GM21390 (cell line): ENCODE measurements around the gene TRIM62.

Source experiments
- ATAC-seq: cut with Tn5 transposase; IDR thresholded peaks from one replicate; pipeline ENCODE4 v1.9.1; 2021; ENCODE audit not compliant: unreplicated experiment

TRIM62 gene

GRCh38 chr1:33162141-33162540 lies 19.7 kb downstream of the TRIM62 start:
- no peak for ATAC-seq

GRCh38 chr1:33161061-33161681 lies 20.7 kb downstream of the TRIM62 start:
- ATAC-seq = no peak

GRCh38 chr1:33159577-33159976 lies 22.3 kb downstream of the TRIM62 start:
- ATAC-seq = no peak

GRCh38 chr1:33158366-33158765 lies 23.5 kb downstream of the TRIM62 start:
- no peak for ATAC-seq

- no peak for ATAC-seq
Observed at GRCh38 chr1:33157131-33157530, 24.7 kb downstream of the TRIM62 start.

- no peak for ATAC-seq
Observed at GRCh38 chr1:33155877-33156538, 25.8 kb downstream of the TRIM62 start.

GRCh38 chr1:33153650-33154049 lies 28.2 kb downstream of the TRIM62 start:
- no peak for ATAC-seq

- ATAC-seq = no peak
Observed at GRCh38 chr1:33152685-33153432, 29.0 kb downstream of the TRIM62 start.

- ATAC-seq = no peak
Observed at GRCh38 chr1:33151116-33151515, 30.7 kb downstream of the TRIM62 start.

- ATAC-seq = no peak
Observed at GRCh38 chr1:33150522-33150921, 31.3 kb downstream of the TRIM62 start.

- ATAC-seq = no peak
Observed at GRCh38 chr1:33149453-33150190, 32.2 kb downstream of the TRIM62 start.

- ATAC-seq = no peak
Observed at GRCh38 chr1:33148615-33149014, 33.2 kb downstream of the TRIM62 start.

GRCh38 chr1:33147997-33148314 lies 33.9 kb downstream of the TRIM62 start:
- ATAC-seq = no peak

GRCh38 chr1:33147275-33147996 lies 34.4 kb downstream of the TRIM62 start:
- no peak for ATAC-seq

GRCh38 chr1:33146003-33146402 lies 35.8 kb downstream of the TRIM62 start:
- no peak for ATAC-seq

GRCh38 chr1:33143698-33144097 lies 38.1 kb downstream of the TRIM62 start:
- no peak for ATAC-seq

- ATAC-seq = no peak
Observed at GRCh38 chr1:33143176-33143575, 38.7 kb downstream of the TRIM62 start.

- ATAC-seq = no peak
Observed at GRCh38 chr1:33142483-33143064, 39.3 kb downstream of the TRIM62 start.

GRCh38 chr1:33141781-33142180 lies 40.1 kb downstream of the TRIM62 start:
- no peak for ATAC-seq

- ATAC-seq = no peak
Observed at GRCh38 chr1:33141216-33141615, 40.6 kb downstream of the TRIM62 start.
